AG10803 (cell line): ENCODE results near the gene PRH2.

Experiments used
- DNase-seq: peaks from one replicate; pipeline ENCODE4 v3.0.0; 2010; ENCODE audit warnings: low read depth
- H3K4me3 ChIP-seq: 2 replicates; pipeline ENCODE4 v1.5.1; 2011; ENCODE audit warnings: mild to moderate bottlenecking, low read length, control low read depth
- CTCF ChIP-seq: conservative IDR thresholded peaks from 2 replicates; pipeline ENCODE4 v1.5.1; 2011; ENCODE audit warnings: mild to moderate bottlenecking, low read length, control low read depth, inconsistent platforms

PRH2 gene

GRCh38 chr12:10936506-10936905 lies 7.5 kb downstream of the PRH2 start:
- H3K4me3 ChIP-seq, result no peak overlapping the region
- no peak for TF ChIP-seq CTCF
- no peak for DNase-seq

- DNase-seq, result no peak
- no peak within 1 kb of the TSS for H3K4me3 ChIP-seq
- TF ChIP-seq CTCF, result no peak
Observed at GRCh38 chr12:10939163-10939562, 10.1 kb downstream of the PRH2 start, which contains the start of gene TAS2R14. TAS2R14 (minus strand) TSS chr12:10939263; CDS start chr12:10939207, 56 bp downstream.

GRCh38 chr12:10940389-10940788 lies 11.4 kb downstream of the PRH2 start:
- no peak for TF ChIP-seq CTCF
- H3K4me3 ChIP-seq, result no peak overlapping the region
- peak; percentile 84 for DNase-seq

- TF ChIP-seq CTCF, result no peak
- no peak for DNase-seq
- no peak overlapping the region for H3K4me3 ChIP-seq
Observed at GRCh38 chr12:10941369-10941768, 12.3 kb downstream of the PRH2 start.

GRCh38 chr12:10941916-10942607 lies 13.0 kb downstream of the PRH2 start:
- H3K4me3 ChIP-seq, result no peak overlapping the region
- no peak for DNase-seq
- TF ChIP-seq CTCF, result no peak

GRCh38 chr12:10943167-10943566 lies 14.1 kb downstream of the PRH2 start:
- no peak overlapping the region for H3K4me3 ChIP-seq
- TF ChIP-seq CTCF, result no peak
- no peak for DNase-seq

- no peak for DNase-seq
- TF ChIP-seq CTCF, result no peak
- no peak overlapping the region for H3K4me3 ChIP-seq
Observed at GRCh38 chr12:10952645-10953044, 23.6 kb downstream of the PRH2 start.
